ENCODE data around the gene RBM17.

DNA sequence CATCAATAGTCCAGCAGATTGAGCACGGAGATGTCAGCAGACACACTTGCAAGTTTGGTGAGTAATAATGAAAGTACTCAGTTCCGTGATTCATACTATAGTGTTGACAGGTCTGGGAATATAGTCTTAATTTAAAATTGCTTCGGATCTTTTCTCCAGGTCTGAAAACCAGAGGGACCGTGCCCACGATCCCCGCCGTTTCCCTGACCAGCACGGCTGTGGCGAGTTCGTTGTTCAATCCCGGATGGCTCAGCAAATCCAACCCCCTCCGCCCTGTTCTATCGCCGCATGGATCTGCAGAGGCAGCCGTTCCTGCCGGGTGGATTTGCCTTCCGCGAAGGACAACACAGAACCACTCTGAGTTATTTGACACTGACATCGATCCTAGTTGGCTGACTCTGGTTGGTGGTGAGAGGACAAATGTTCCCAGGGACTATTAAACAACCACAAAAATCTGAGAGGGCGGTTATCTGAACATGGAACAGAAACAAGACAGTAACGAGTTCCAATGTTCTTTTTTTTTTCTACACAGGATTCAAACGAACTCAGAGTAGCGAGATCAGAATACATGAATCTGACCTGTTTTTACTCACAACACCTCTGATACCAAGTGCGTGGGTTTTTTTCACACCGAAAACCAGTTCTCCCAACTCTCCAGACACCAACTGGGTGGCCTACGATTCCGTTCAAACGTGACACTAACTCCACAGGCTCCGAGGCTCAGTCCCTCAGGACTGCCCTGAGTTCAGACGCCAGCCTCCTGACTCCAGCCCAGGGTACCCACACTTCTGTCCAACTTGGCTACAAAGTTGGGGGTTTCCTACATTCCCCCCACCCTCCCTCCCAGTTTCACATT is 52.7 kb downstream of the RBM17 start:
- no peak for TF ChIP-seq POLR2A (IDR thresholded peaks at IDR 0.05)
- no peak for TF ChIP-seq POLR2AphosphoS5 (IDR thresholded peaks at IDR 0.05)
- TF ChIP-seq, protein P1, sequence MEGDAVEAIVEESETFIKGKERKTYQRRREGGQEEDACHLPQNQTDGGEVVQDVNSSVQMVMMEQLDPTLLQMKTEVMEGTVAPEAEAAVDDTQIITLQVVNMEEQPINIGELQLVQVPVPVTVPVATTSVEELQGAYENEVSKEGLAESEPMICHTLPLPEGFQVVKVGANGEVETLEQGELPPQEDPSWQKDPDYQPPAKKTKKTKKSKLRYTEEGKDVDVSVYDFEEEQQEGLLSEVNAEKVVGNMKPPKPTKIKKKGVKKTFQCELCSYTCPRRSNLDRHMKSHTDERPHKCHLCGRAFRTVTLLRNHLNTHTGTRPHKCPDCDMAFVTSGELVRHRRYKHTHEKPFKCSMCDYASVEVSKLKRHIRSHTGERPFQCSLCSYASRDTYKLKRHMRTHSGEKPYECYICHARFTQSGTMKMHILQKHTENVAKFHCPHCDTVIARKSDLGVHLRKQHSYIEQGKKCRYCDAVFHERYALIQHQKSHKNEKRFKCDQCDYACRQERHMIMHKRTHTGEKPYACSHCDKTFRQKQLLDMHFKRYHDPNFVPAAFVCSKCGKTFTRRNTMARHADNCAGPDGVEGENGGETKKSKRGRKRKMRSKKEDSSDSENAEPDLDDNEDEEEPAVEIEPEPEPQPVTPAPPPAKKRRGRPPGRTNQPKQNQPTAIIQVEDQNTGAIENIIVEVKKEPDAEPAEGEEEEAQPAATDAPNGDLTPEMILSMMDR (IDR thresholded peaks at IDR 0.05) = no peak
- no peak for TF ChIP-seq EP300 (IDR thresholded peaks at IDR 0.05)
